ENCODE results near the gene INHBE.
A peak's percentile ranks its signal among the peaks of the same experiment; 100 is the strongest.

INHBE gene

DNA sequence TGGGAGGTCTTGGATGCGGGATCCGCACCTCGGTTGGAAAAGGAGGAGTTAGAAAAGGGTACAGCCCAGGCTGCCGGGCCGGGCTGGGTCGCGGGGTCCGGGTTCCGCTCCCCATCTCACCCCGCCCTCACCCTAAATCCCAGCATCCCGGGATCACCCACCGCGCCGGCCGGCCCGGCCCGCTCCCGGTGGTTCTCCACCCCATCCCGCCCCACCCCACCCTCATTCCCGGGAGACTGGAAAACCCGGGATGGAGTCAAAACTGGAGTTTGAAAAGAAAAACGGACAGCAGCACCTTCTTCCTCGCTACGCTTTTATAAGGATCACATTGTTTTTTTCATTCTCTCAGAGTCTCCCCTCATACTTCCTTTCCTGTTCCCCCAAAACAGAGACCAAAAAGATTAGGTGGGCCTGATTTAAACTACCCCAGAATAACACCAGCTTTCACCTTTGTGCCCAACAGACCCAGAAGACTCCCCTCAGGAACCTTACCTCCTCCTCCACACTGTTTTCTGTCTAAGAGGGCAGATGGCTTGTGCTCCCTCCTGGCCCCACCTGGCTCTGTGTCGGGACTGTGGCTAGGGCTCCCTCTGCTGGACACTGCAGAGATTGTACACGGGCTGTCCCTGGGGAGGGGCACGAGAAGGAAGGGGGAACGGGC, 7.3 kb downstream of the INHBE start:
- H3K36me3 ChIP-seq (ENCODE audit: insufficient read depth, low read length): no peaks in the 10 kb centered on the region
- peak overlapping the region; percentile 90 for H3K9ac ChIP-seq (ENCODE audit: low read depth, low read length, poor library complexity, severe bottlenecking)
- H3K9me3 ChIP-seq (ENCODE audit: insufficient read depth, low read depth, low read length): no peaks in the 10 kb centered on the region
- H3K4me3 ChIP-seq (ENCODE audit: low read length, poor library complexity, severe bottlenecking): peak overlapping the region; percentile 78
- H3K27me3 ChIP-seq (ENCODE audit: insufficient read depth, low read length, poor library complexity, severe bottlenecking): no peaks in the 10 kb centered on the region
- H3K79me2 ChIP-seq (ENCODE audit: insufficient read depth, low read length): no peaks in the 10 kb centered on the region
- peak overlapping the region; percentile 88 for H2AFZ ChIP-seq (ENCODE audit: low read length)
- peak overlapping the region; percentile 82 for H3K4me2 ChIP-seq (ENCODE audit: low read depth, low read length, poor library complexity, severe bottlenecking)
- H3K9me2 ChIP-seq (replicated peaks; ENCODE audit: low read depth, low read length): no peaks in the 10 kb centered on the region
- peaks cover 2% of the 10 kb centered on the region; the same call in 1 of the 2 replicates for H3F3A ChIP-seq (ENCODE audit: low read depth)
- H4K20me1 ChIP-seq (ENCODE audit: insufficient read depth, low read length, poor library complexity, severe bottlenecking): no peaks in the 10 kb centered on the region
- peaks cover 28% of the 10 kb centered on the region for H3K4me1 ChIP-seq (ENCODE audit: insufficient read depth, low read length, poor library complexity, severe bottlenecking)
- TF ChIP-seq, protein P1, sequence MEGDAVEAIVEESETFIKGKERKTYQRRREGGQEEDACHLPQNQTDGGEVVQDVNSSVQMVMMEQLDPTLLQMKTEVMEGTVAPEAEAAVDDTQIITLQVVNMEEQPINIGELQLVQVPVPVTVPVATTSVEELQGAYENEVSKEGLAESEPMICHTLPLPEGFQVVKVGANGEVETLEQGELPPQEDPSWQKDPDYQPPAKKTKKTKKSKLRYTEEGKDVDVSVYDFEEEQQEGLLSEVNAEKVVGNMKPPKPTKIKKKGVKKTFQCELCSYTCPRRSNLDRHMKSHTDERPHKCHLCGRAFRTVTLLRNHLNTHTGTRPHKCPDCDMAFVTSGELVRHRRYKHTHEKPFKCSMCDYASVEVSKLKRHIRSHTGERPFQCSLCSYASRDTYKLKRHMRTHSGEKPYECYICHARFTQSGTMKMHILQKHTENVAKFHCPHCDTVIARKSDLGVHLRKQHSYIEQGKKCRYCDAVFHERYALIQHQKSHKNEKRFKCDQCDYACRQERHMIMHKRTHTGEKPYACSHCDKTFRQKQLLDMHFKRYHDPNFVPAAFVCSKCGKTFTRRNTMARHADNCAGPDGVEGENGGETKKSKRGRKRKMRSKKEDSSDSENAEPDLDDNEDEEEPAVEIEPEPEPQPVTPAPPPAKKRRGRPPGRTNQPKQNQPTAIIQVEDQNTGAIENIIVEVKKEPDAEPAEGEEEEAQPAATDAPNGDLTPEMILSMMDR (conservative IDR thresholded peaks at IDR 0.05; ENCODE audit: low read length): peak; percentile 96
- no peak for TF ChIP-seq EZH2phosphoT487 (IDR thresholded peaks at IDR 0.05; ENCODE audit: borderline replicate concordance)

DNA sequence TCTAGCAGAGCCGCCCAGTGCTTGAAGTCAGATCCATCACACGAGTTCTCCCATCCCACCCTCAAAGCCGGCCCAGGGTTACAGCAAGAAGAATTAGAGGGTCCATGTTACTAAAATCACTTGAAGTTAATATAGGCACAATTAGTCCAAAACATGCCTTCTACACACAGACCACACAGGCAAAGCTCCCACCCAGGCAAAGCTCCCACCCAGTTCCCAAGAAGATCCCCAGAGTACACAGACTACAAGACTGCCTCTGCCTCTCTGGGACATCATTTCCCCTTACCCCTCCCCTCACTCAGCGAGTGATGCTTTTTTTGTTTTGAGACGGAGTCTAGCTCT, 7.8 kb downstream of the INHBE start:
- no peak for TF ChIP-seq EZH2phosphoT487 (IDR thresholded peaks at IDR 0.05; ENCODE audit: borderline replicate concordance)
- TF ChIP-seq, protein P1 (conservative IDR thresholded peaks at IDR 0.05; ENCODE audit: low read length): no peak
- no peaks in the 10 kb centered on the region for H3K36me3 ChIP-seq (ENCODE audit: insufficient read depth, low read length)

DNA sequence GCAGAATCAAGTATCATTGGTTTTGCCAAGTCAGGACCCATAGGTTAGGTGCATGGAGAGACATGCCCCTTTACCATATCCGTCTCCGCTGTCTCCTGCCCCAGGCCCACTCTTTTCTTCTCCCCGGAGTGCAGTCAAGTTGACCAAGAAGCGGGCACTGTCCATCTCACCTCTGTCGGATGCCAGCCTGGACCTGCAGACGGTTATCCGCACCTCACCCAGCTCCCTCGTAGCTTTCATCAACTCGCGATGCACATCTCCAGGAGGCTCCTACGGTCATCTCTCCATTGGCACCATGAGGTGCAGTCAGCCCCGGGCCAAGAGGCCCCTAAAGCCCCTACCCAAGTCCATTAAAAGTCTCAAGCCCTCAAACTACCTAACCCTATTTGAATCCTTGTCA, 9.5 kb downstream of the INHBE start:
- H3K4me2 ChIP-seq (ENCODE audit: low read depth, low read length, poor library complexity, severe bottlenecking): no peak overlapping the region
- H3K27me3 ChIP-seq (ENCODE audit: insufficient read depth, low read length, poor library complexity, severe bottlenecking): no peaks in the 10 kb centered on the region
- no peaks in the 10 kb centered on the region for H4K20me1 ChIP-seq (ENCODE audit: insufficient read depth, low read length, poor library complexity, severe bottlenecking)

More for the DNA sequence above, 7.8 kb downstream of the INHBE start:
- Histone ChIP-seq H4K20me1 (ENCODE audit: insufficient read depth, low read length, poor library complexity, severe bottlenecking) (no peaks in the 10 kb centered on the region), H3K79me2 (ENCODE audit: insufficient read depth, low read length) (no peaks in the 10 kb centered on the region), H3K4me1 (ENCODE audit: insufficient read depth, low read length, poor library complexity, severe bottlenecking) (peaks cover 28% of the 10 kb centered on the region), H3K9me3 (ENCODE audit: insufficient read depth, low read depth, low read length) (no peaks in the 10 kb centered on the region), H3K9me2 (replicated peaks; ENCODE audit: low read depth, low read length) (no peaks in the 10 kb centered on the region), H3K4me2 (ENCODE audit: low read depth, low read length, poor library complexity, severe bottlenecking) (peak overlapping the region; percentile 82), H3K27me3 (ENCODE audit: insufficient read depth, low read length, poor library complexity, severe bottlenecking) (no peaks in the 10 kb centered on the region), H3K9ac (ENCODE audit: low read depth, low read length, poor library complexity, severe bottlenecking) (peak overlapping the region; percentile 90), H3K4me3 (ENCODE audit: low read length, poor library complexity, severe bottlenecking) (peak overlapping the region; percentile 78), H2AFZ (ENCODE audit: low read length) (peak overlapping the region; percentile 77; the same call in 1 of the 2 replicates), H3F3A (ENCODE audit: low read depth) (peaks cover 2% of the 10 kb centered on the region; the same call in 1 of the 2 replicates)

More for the DNA sequence above, 9.5 kb downstream of the INHBE start:
- Histone ChIP-seq H3K9me2 (replicated peaks; ENCODE audit: low read depth, low read length) (no peaks in the 10 kb centered on the region), H3K4me3 (ENCODE audit: low read length, poor library complexity, severe bottlenecking) (no peak overlapping the region), H2AFZ (ENCODE audit: low read length) (no peak overlapping the region), H3K4me1 (ENCODE audit: insufficient read depth, low read length, poor library complexity, severe bottlenecking) (peaks cover 22% of the 10 kb centered on the region), H3K9me3 (ENCODE audit: insufficient read depth, low read depth, low read length) (no peaks in the 10 kb centered on the region), H3K79me2 (ENCODE audit: insufficient read depth, low read length) (no peaks in the 10 kb centered on the region), H3F3A (ENCODE audit: low read depth) (peaks cover 2% of the 10 kb centered on the region; the same call in 1 of the 2 replicates), H3K36me3 (ENCODE audit: insufficient read depth, low read length) (no peaks in the 10 kb centered on the region), H3K9ac (ENCODE audit: low read depth, low read length, poor library complexity, severe bottlenecking) (no peak overlapping the region)
- no peak for TF ChIP-seq EZH2phosphoT487 (IDR thresholded peaks at IDR 0.05; ENCODE audit: borderline replicate concordance)
- TF ChIP-seq, protein P1 (conservative IDR thresholded peaks at IDR 0.05; ENCODE audit: low read length): no peak
